Brain microvascular endothelial cell (primary cell): ENCODE data around the gene ELANE.

Source experiments
- DNase-seq: peaks from one replicate; pipeline ENCODE4 v3.0.0-alpha.2; 2020
- H3K27ac ChIP-seq: fragments of 250-450 bp; sonication (Bioruptor Pico); 2 replicates; pipeline ENCODE4 v1.5.1; 2020; ENCODE audit warnings: mild to moderate bottlenecking, moderate library complexity
- H3K27me3 ChIP-seq: fragments of 250-450 bp; sonication (Bioruptor Pico); replicated peaks from 2 replicates; pipeline ENCODE4 v1.5.1; 2020; ENCODE audit warnings: mild to moderate bottlenecking
- H3K36me3 ChIP-seq: fragments of 250-450 bp; sonication (Bioruptor Pico); replicated peaks from 2 replicates; pipeline ENCODE4 v1.5.1; 2020; ENCODE audit warnings: mild to moderate bottlenecking
- H3K4me3 ChIP-seq: 2 replicates; pipeline ENCODE4 v1.5.1; 2011; ENCODE audit warnings: low read depth, mild to moderate bottlenecking, control low read depth, low read length, moderate library complexity
- CTCF ChIP-seq: IDR thresholded peaks from 2 replicates; pipeline ENCODE4 v1.5.1; 2011; ENCODE audit warnings: low read depth, mild to moderate bottlenecking, moderate library complexity, low read length, control low read depth, inconsistent platforms; ENCODE audit errors: missing control alignments
- in situ Hi-C: cut with HindIII; loops from 2 replicates; pipeline ENCODE4 v1.10.0; 2017; ENCODE audit warnings: low sequenced_read_pairs, low pct_ligation_motif_present

The ELANE gene

GRCh38 chr19:898663-899062 lies 46.6 kb downstream of the ELANE start:
- in situ Hi-C loops = no loop called here
- Histone ChIP-seq H3K27ac (no peak overlapping the region), H3K36me3 (peaks cover 27% of the 10 kb centered on the region), H3K27me3 (no peaks in the 10 kb centered on the region), H3K4me3 (no peak overlapping the region)
- no peak for DNase-seq
- no peak for TF ChIP-seq CTCF

- H3K27ac ChIP-seq = no peak overlapping the region
- in situ Hi-C loops = no loop called here
- DNase-seq = no peak
- no peak overlapping the region for H3K4me3 ChIP-seq
- no peaks in the 10 kb centered on the region for H3K27me3 ChIP-seq
- no peak for TF ChIP-seq CTCF
- H3K36me3 ChIP-seq = peaks cover 27% of the 10 kb centered on the region
These were observed 47.4 kb downstream of the ELANE start for GRCh38 chr19:899336-900042.

GRCh38 chr19:900043-900301 lies 47.9 kb downstream of the ELANE start:
- H3K36me3 ChIP-seq = peaks cover 27% of the 10 kb centered on the region
- H3K27me3 ChIP-seq = no peaks in the 10 kb centered on the region
- H3K27ac ChIP-seq = no peak overlapping the region
- in situ Hi-C loops = no loop called here
- DNase-seq = no peak
- H3K4me3 ChIP-seq = no peak overlapping the region
- no peak for TF ChIP-seq CTCF

- in situ Hi-C loops = no loop called here
- DNase-seq = no peak
- no peak for TF ChIP-seq CTCF
- Histone ChIP-seq H3K27ac (no peak overlapping the region), H3K36me3 (peaks cover 27% of the 10 kb centered on the region), H3K4me3 (no peak overlapping the region), H3K27me3 (no peaks in the 10 kb centered on the region)
These were observed 48.4 kb downstream of the ELANE start for GRCh38 chr19:900302-901111.

GRCh38 chr19:901216-902092 lies 49.4 kb downstream of the ELANE start:
- Histone ChIP-seq H3K27ac (no peak overlapping the region), H3K4me3 (no peak overlapping the region), H3K27me3 (no peaks in the 10 kb centered on the region), H3K36me3 (peaks cover 25% of the 10 kb centered on the region)
- no peak for TF ChIP-seq CTCF
- in situ Hi-C loops = no loop called here
- no peak for DNase-seq
